ENCODE results near the gene FAM135A. TPM values are rescaled to one million over a fixed set of nuclear protein-coding genes. Genes with fewer than 3 reads are reported as not detected.
"Not testable (repeated sequence)": the region's sequence is repeated elsewhere in the genome, so short reads cannot be mapped to it uniquely, and the experiment has no call there.

FAM135A gene
- total and polyA plus RNA-seq, 8 donors: 7.5 to 14.4 (median 8.4) TPM

DNA sequence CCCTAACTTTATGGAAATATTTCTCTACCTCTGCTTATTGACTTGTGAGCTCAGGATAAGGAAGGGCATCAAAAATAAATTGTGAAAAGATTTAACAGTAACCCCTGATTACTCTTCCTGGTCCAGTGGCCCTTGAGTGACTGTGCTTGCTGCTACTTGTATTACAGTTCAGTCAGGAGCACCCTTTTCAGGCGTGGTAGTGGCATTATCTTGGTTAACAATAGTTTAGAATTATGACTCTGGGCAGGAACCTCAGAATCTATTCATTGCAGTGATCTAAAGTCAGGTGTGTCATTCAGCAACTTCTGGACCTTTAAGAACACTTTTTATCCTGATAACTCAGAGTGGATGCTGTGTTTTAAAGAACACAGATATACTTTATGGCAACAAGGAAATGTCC lies 43.4 kb downstream of the FAM135A start:
- no peaks in the 10 kb centered on the region for H3K27me3 ChIP-seq
- 78 to 97% methylated on average over 1 of the region's 1 CpG for WGBS, 2 donors
- no peak overlapping the region for H3K4me3 ChIP-seq
- no peaks in the 10 kb centered on the region for H3K36me3 ChIP-seq
- H3K27ac ChIP-seq: no peak overlapping the region
- no peak for FAIRE-seq
- TF ChIP-seq, protein P1, sequence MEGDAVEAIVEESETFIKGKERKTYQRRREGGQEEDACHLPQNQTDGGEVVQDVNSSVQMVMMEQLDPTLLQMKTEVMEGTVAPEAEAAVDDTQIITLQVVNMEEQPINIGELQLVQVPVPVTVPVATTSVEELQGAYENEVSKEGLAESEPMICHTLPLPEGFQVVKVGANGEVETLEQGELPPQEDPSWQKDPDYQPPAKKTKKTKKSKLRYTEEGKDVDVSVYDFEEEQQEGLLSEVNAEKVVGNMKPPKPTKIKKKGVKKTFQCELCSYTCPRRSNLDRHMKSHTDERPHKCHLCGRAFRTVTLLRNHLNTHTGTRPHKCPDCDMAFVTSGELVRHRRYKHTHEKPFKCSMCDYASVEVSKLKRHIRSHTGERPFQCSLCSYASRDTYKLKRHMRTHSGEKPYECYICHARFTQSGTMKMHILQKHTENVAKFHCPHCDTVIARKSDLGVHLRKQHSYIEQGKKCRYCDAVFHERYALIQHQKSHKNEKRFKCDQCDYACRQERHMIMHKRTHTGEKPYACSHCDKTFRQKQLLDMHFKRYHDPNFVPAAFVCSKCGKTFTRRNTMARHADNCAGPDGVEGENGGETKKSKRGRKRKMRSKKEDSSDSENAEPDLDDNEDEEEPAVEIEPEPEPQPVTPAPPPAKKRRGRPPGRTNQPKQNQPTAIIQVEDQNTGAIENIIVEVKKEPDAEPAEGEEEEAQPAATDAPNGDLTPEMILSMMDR (IDR thresholded peaks at IDR 0.05): no peak
- DNase-seq: no peak
- H3K9me3 ChIP-seq: no peaks in the 10 kb centered on the region
- intact Hi-C loops (cut with DNase I): no loop called here
- H3K4me1 ChIP-seq: no peaks in the 10 kb centered on the region
- ATAC-seq: no peak

DNA sequence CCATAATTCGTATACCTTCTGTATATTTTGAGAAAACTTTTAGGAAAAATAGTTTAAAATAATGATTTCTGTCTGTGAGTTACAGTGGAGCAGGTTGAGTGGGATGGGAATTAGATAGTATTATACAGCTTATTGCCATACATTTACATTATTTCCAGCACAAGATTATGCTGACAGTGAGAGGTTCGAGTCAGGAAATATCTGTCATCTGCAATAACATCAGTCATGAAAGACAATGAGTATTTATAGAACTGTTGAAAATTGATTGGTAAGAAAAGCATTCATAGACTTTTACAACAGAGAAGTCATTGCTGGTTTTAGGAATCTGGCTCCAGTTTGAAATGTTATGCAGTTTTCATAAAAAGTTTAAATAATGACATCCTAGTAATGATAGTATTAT lies 45.9 kb downstream of the FAM135A start:
- 92% methylated on average over 2 of the region's 2 CpGs for WGBS, 2 donors
- TF ChIP-seq, protein P1 (IDR thresholded peaks at IDR 0.05): no peak
- no peaks in the 10 kb centered on the region for H3K36me3 ChIP-seq

DNA sequence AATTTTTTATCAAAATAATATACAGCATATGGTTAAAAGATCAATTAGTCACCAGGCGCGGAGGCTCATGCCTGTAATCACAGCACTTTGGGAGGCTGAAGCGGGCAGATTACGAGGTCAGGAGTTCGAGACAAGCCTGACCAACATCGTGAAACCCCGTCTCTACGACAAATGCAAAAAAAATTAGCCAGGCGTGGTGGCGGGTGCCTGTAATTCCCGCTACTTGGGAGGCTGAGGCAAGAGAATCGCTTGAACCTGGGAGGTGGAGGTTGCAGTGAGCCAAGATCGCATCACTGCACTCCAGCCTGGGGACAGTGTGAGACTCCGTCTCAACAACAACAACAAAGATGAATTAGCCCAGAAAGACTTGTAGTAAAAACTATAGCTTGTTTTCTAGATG lies 46.4 kb downstream of the FAM135A start:
- H3K9me3 ChIP-seq; DNase-seq; H3K4me1 ChIP-seq; intact Hi-C loops (cut with DNase I); FAIRE-seq; ATAC-seq; H3K4me3 ChIP-seq; H3K27me3 ChIP-seq; H3K27ac ChIP-seq; H3K36me3 ChIP-seq: not testable (repeated sequence)
- WGBS, 2 donors: 96 to 99% methylated on average over 14 of the region's 14 CpGs

More for the DNA sequence above, 45.9 kb downstream of the FAM135A start:
- Histone ChIP-seq H3K4me1 (no peaks in the 10 kb centered on the region), H3K4me3 (no peak overlapping the region), H3K9me3 (no peaks in the 10 kb centered on the region), H3K27ac (no peak overlapping the region), H3K27me3 (no peaks in the 10 kb centered on the region)
- intact Hi-C loops (cut with DNase I): no loop called here
- no peak for ATAC-seq
- no peak for DNase-seq
- no peak for FAIRE-seq

DNA sequence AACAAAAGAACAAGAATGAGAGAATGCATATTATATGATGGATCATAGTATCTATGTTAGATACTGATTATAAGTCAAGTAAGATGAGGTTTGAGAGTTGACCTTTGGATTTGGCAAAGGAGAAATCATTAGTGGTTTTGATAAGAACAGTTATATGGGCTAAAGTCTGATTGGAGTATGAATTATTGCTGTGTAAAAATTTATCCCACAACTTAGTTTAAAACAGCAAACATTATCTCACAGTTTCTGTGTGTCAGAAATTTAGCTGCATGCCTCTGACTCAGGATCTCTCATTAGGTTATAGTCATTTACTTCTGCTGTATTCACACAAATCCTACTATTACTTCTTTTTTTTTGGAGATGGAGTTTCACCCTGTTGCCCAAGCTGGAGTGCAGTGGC lies 56.7 kb downstream of the FAM135A start:
- no peak overlapping the region for H3K27ac ChIP-seq
- FAIRE-seq (no peak), DNase-seq (no peak), ATAC-seq (no peak)
- intact Hi-C loops (cut with DNase I): no loop called here
- no peaks in the 10 kb centered on the region for H3K9me3 ChIP-seq
- H3K4me3 ChIP-seq: no peak overlapping the region
- no peaks in the 10 kb centered on the region for H3K27me3 ChIP-seq
- no peaks in the 10 kb centered on the region for H3K36me3 ChIP-seq
- TF ChIP-seq, protein P1 (IDR thresholded peaks at IDR 0.05): no peak
- no peaks in the 10 kb centered on the region for H3K4me1 ChIP-seq

DNA sequence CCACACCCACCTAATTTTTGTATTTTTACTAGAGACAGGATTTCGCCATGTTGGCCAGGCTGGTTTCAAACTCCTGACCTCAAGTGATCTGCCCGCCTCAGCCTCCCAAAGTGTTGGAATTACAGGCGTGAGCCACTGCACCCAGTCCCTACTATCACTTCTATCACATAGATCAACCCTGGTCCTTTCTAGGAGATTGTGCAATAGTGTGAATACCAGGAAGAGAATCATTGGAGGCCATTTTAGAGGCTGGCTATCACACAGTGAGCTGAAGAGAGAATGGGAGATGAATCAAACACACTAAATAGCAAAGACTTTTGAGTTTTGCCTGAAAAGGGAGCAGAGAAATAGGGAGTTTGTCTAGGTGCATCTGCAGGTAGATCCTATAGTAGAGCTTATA lies 57.2 kb downstream of the FAM135A start:
- H3K36me3 ChIP-seq; DNase-seq; FAIRE-seq; H3K4me3 ChIP-seq; H3K4me1 ChIP-seq; H3K27me3 ChIP-seq; H3K9me3 ChIP-seq; H3K27ac ChIP-seq; ATAC-seq; intact Hi-C loops (cut with DNase I): not testable (repeated sequence)
- 97% methylated on average over 3 of the region's 3 CpGs for WGBS, 2 donors

DNA sequence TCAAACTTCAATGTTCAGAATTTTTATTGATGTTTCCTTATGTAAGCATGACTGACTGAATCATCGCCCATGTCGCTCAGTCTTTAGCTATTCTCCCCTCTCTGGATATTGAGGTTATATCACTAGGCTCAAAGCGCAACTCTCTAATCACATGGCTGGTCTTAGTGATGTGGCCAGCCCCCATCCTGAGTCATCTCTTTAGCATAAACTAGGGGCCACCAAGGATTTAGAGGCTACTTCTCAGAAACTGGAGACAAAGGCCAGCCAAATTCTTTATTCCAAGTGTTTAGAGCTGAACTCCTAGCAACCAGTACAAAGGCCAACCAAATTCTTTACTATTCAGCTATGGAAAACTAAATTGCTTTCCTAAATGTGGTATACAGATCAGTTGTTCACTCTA lies 61.4 kb downstream of the FAM135A start:
- H3K9me3 ChIP-seq: no peaks in the 10 kb centered on the region

More for the DNA sequence above, 61.4 kb downstream of the FAM135A start:
- Histone ChIP-seq H3K4me3 (no peak overlapping the region), H3K4me1 (no peaks in the 10 kb centered on the region), H3K36me3 (peaks cover 0 to 12% (median 0%) of the 10 kb centered on the region in 3 donors), H3K27me3 (no peaks in the 10 kb centered on the region), H3K27ac (no peak overlapping the region)
- 97 to 98% methylated on average over 3 of the region's 3 CpGs for WGBS, 2 donors
- intact Hi-C loops (cut with DNase I): no loop called here
- no peak for ATAC-seq
- FAIRE-seq: no peak
- no peak for DNase-seq
- TF ChIP-seq, protein P1 (IDR thresholded peaks at IDR 0.05): no peak
